Measurements from ENCODE around the gene ARID5A.

Gene ARID5A

DNA sequence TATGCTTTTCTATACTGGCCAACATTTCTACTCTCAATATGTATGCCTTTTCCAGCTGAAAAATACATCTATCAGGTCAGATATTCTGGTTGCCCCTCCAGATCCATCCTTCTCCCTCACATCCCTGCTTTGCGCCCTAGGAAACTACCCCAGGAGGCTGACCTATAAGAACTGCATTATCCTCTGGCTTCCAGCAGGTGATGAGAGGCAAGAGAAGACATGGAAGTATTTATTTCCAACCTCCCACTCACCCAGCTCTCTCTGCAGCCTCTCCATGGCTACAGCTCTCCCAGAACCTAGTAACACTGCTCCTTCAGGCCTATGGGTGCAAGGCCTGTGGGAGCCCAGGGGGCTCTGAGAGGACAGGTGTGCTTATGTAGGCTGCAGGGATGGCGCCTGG is 42.9 kb downstream of the ARID5A start:
- TF ChIP-seq CTCF (conservative IDR thresholded peaks at IDR 0.05; ENCODE audit: low read depth, low read length), result no peak
- H3K4me3 ChIP-seq (ENCODE audit: low read depth, low read length), result no peak overlapping the region
- DNase-seq (ENCODE audit: low read depth), result no peak

- peak; percentile 9 for TF ChIP-seq CTCF (conservative IDR thresholded peaks at IDR 0.05; ENCODE audit: low read depth, low read length)
- DNase-seq (ENCODE audit: low read depth), result peak; percentile 28
- H3K4me3 ChIP-seq (ENCODE audit: low read depth, low read length), result no peak overlapping the region
These were observed 44.2 kb downstream of the ARID5A start for GRCh38 chr2:96580771-96581170.

DNA sequence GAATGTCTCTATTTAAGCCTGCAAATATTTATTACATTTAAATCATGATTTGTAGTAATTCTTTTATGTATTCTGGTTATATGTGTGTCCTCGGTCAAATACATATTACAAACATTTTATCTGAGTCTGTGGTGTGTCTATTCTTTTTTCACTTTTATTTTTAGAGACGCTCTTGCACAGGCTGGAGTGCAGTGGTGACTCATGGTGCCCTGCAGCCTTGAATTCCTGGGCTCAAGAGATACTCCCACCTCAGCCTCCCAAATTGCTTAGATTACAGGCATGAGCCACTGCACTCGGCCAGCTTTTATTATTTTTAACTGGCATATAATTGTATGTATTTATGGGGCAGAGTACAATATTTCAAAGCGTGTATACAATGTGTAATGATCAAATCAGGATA is 47.5 kb downstream of the ARID5A start:
- TF ChIP-seq CTCF (conservative IDR thresholded peaks at IDR 0.05; ENCODE audit: low read depth, low read length), result no peak
- peak; percentile 24 for DNase-seq (ENCODE audit: low read depth)
- no peak overlapping the region for H3K4me3 ChIP-seq (ENCODE audit: low read depth, low read length)

GRCh38 chr2:96587843-96588242 is 51.3 kb downstream of the ARID5A start:
- no peak for TF ChIP-seq CTCF (conservative IDR thresholded peaks at IDR 0.05; ENCODE audit: low read depth, low read length)
- no peak for DNase-seq (ENCODE audit: low read depth)
- H3K4me3 ChIP-seq (ENCODE audit: low read depth, low read length), result no peak overlapping the region

DNA sequence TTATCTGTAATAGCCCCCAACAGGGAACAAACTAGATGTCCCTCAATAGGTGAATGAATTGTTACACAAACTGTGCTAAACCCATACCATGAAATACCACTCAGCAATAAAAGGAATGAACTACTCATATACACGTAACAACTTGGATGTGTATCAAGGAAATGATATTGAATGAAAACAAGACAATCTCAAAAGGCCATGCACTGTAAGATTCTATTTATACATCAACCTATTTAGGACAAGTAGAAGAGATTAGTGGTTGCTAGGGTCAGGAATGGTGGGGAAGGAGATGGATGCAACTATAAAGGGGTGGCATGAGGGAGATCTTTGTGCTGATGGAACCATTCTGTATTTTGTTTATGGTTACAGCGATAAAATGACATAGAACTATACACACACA is 54.5 kb downstream of the ARID5A start:
- peak; percentile 21 for DNase-seq (ENCODE audit: low read depth)
- TF ChIP-seq CTCF (conservative IDR thresholded peaks at IDR 0.05; ENCODE audit: low read depth, low read length), result no peak
- no peak overlapping the region for H3K4me3 ChIP-seq (ENCODE audit: low read depth, low read length)

DNA sequence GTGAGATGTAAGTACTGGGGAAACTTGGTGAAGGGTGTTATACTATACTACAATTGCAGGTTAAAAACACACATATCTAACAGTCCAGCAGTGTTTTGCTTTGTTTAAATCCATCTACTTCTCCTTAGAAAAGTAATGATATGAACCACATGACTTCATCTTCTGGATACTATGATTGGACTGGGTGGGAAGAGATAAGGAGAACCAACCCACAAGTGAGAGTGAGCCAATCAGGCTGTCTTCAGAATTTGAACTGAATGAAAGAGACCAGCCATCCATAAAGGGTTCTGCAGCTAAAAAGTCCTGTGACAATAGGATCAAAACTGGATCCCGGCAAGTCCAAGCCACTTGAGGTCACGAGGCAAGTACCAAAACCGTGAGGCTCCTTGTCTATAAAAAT is 54.9 kb downstream of the ARID5A start:
- TF ChIP-seq CTCF (conservative IDR thresholded peaks at IDR 0.05; ENCODE audit: low read depth, low read length), result no peak
- DNase-seq (ENCODE audit: low read depth), result no peak
- no peak overlapping the region for H3K4me3 ChIP-seq (ENCODE audit: low read depth, low read length)

GRCh38 chr2:96594282-96594681 is 57.7 kb downstream of the ARID5A start:
- no peak for DNase-seq (ENCODE audit: low read depth)
- no peak overlapping the region for H3K4me3 ChIP-seq (ENCODE audit: low read depth, low read length)

More at GRCh38 chr2:96594282-96594681, 57.7 kb downstream of the ARID5A start:
- TF ChIP-seq CTCF (conservative IDR thresholded peaks at IDR 0.05; ENCODE audit: low read depth, low read length), result no peak

All from choroid plexus epithelial cell (primary cell).